Subcutaneous abdominal adipose tissue (tissue), 5 donors: ENCODE data around the gene PRTFDC1.

Source experiments
- H3K27ac ChIP-seq: one replicate; pipeline ENCODE4 v1.7.0; 2013; ENCODE audit warnings: low read depth, mild to moderate bottlenecking, inconsistent platforms, low read length, moderate library complexity
- H3K27me3 ChIP-seq, 5 donors: one replicate each; pipeline ENCODE4 v1.7.0; 2013; ENCODE audit warnings: low read length in 5 of 5, inconsistent platforms in 1 of 5; ENCODE audit not compliant: control insufficient read depth in 5 of 5, insufficient read depth in 4 of 5
- H3K36me3 ChIP-seq, 5 donors: one replicate each; pipeline ENCODE4 v1.7.0; 2013; ENCODE audit warnings: low read length in 5 of 5; ENCODE audit not compliant: control insufficient read depth in 5 of 5, insufficient read depth in 5 of 5
- H3K4me1 ChIP-seq, 5 donors: one replicate each; pipeline ENCODE4 v1.7.0; 2013; ENCODE audit warnings: low read length in 5 of 5, mild to moderate bottlenecking in 3 of 5, moderate library complexity in 1 of 5; ENCODE audit not compliant: control insufficient read depth in 5 of 5, insufficient read depth in 5 of 5
- H3K4me3 ChIP-seq, 5 donors: one replicate each; pipeline ENCODE4 v1.7.0; 2013; ENCODE audit warnings: low read length in 5 of 5, low read depth in 1 of 5
- H3K9ac ChIP-seq, 5 donors: one replicate each; pipeline ENCODE4 v1.7.0; 2013; ENCODE audit warnings: low read length in 5 of 5, mild to moderate bottlenecking in 4 of 5, moderate library complexity in 3 of 5
- H3K9me3 ChIP-seq, 5 donors: one replicate each; pipeline ENCODE4 v1.7.0; 2013; ENCODE audit warnings: low read length in 5 of 5; ENCODE audit not compliant: control insufficient read depth in 5 of 5
- donor health status: healthy.
- donor health status: healthy.
- donor health status: healthy.
- donor health status: healthy.
- donor health status: healthy.

PRTFDC1 gene

DNA sequence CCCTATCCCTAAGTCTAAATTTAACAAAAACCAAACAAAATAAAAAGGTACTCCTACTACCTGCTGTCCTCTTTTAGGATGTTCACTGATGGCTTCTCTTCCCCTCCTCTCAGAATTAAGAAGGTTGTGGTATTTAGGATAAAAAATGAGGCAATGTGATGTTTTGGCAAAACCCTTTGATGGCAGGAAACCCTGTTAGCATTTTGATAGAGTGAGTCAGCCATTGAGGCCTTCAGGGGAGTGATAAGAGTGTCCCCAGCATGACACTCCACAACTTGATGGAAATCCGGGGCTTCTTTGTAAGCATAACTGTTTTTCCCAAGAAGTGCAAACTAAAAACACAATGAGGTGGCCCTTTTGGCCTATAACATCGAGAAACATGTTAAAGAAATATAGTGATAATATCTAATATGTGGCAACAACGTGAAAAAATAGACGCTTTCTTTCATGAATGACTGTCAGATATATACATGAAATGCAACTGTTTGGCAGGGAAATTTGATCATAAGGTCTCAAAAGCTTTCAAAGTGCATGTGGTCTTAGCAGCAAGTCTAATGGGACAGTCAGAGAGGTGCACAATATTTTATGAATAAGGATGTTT, 55.0 kb downstream of the PRTFDC1 start:
- H3K27ac ChIP-seq: no peak overlapping the region
- peaks cover 4 to 17% (median 12%) of the 10 kb centered on the region in 5 donors for H3K4me1 ChIP-seq
- H3K4me3 ChIP-seq: no peak overlapping the region
- H3K27me3 ChIP-seq: no peaks in the 10 kb centered on the region
- H3K9me3 ChIP-seq: no peaks in the 10 kb centered on the region
- no peak overlapping the region for H3K9ac ChIP-seq
- no peaks in the 10 kb centered on the region for H3K36me3 ChIP-seq

DNA sequence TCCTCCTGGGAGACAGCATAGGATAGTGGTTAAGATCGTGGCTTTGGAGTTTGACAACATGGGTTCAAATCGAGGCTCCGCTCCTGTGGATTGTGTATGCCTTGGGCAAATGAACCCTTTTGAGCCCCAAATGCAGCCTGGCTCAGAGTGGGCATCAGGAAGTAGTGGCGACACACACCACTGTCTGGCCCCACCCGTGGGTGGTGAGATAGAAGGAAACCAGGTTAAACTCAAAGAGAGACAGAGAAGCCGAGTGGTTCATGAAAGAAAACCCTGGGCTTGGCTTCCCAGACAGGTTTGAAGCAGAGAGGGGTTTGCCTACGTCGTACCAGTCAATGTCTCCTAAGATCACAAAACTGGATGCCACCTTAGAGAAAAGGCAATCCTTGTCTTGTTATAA, 57.7 kb downstream of the PRTFDC1 start:
- no peak overlapping the region for H3K4me3 ChIP-seq
- no peaks in the 10 kb centered on the region for H3K27me3 ChIP-seq
- H3K9ac ChIP-seq: no peak overlapping the region
- no peak overlapping the region for H3K27ac ChIP-seq
- H3K9me3 ChIP-seq: no peaks in the 10 kb centered on the region
- H3K36me3 ChIP-seq: no peaks in the 10 kb centered on the region
- peaks cover 0 to 10% (median 6%) of the 10 kb centered on the region in 5 donors for H3K4me1 ChIP-seq

DNA sequence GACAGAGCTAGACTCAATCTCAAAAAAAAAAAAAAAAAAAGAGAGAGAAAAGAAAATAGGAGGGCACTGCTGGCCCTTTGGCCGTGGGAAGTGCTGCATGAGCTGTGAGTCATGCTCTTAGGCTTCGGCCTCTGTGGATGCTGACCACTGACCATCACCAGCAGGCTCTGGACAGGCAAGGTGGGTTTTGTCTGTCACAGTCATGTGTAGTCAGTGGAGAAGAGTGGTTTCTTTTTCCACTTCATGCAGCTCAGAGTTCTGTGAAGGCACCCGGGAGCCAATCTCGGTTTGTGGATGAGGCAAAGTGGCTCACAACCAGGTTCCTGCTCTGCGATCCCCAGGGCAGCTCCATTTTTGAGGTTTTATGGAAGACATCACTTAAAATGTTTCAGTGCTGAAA, 58.1 kb downstream of the PRTFDC1 start:
- H3K9me3 ChIP-seq: no peaks in the 10 kb centered on the region
- H3K4me3 ChIP-seq: no peak overlapping the region
- H3K4me1 ChIP-seq: peaks cover 0 to 13% (median 8%) of the 10 kb centered on the region in 5 donors
- H3K27me3 ChIP-seq: no peaks in the 10 kb centered on the region
- no peaks in the 10 kb centered on the region for H3K36me3 ChIP-seq
- no peak overlapping the region for H3K9ac ChIP-seq
- no peak overlapping the region for H3K27ac ChIP-seq

DNA sequence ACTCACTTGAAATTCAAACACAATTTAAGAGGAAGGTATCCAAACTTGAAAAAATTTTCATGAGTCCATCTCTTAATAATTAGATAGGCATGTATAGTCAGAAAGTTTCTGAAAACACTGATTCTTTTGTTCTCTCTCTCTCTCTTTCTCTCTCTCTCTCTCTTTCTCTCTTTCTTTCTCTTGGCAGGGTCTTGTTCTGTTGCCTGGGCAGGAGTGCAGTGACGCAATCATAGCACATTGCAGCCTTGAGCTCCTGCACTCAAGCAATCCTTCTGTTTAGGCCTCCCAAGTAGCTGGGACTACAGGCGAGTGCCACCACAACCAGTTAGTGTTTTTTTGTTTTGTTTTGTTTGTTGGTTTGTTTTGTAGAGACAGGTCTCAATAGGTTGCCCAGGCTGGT, 59.3 kb downstream of the PRTFDC1 start:
- Histone ChIP-seq H3K9ac (no peak overlapping the region), H3K9me3 (no peaks in the 10 kb centered on the region), H3K4me3 (no peak overlapping the region), H3K4me1 (peaks cover 0 to 13% (median 8%) of the 10 kb centered on the region in 5 donors), H3K36me3 (no peaks in the 10 kb centered on the region), H3K27ac (no peak overlapping the region), H3K27me3 (no peaks in the 10 kb centered on the region)

DNA sequence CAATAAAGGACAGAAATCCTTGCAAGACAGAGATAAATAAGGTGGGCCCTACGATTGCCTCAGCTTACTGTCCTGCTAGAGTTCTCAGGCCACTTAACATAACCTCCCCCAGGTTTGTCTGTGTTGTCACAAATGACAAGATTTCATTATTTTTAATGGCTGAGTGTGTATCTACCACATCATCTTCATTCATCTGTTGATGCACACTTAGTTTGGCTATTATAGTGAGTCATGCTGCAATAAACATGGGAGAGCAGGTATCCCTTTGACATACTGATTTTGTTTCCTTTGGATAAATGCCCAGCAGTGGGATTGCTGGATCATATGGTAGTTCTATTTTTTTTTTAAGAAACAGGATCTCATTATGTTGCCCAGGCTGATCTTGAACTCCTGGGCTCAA, 60.6 kb downstream of the PRTFDC1 start:
- H3K9me3 ChIP-seq: no peaks in the 10 kb centered on the region
- H3K27me3 ChIP-seq: no peaks in the 10 kb centered on the region
- no peak overlapping the region for H3K9ac ChIP-seq
- no peak overlapping the region for H3K27ac ChIP-seq
- H3K36me3 ChIP-seq: no peaks in the 10 kb centered on the region
- peaks cover 0 to 13% (median 8%) of the 10 kb centered on the region in 5 donors for H3K4me1 ChIP-seq
- no peak overlapping the region for H3K4me3 ChIP-seq

DNA sequence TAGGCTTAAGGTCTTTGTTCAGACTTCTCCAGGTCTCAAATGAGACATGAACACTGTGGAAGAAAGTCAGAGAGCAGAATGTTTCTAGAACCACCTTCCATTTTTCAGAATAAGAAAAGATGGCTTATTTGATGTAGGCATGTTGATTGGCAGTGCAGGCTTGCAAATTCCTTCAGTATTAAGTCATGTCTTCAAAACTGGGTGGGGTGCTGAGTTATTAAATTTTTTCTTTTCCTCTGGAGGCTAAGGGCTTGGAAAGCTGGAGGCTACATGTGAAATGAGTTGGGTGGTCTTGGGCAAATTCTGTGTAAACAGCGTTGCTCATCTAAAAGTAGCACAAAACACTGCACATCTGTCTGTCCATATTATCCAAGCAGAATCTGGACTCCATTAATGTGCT, 62.8 kb downstream of the PRTFDC1 start:
- H3K27ac ChIP-seq: no peak overlapping the region
- no peak overlapping the region for H3K4me3 ChIP-seq
- H3K9ac ChIP-seq: no peak overlapping the region
- peaks cover 0 to 13% (median 8%) of the 10 kb centered on the region in 5 donors for H3K4me1 ChIP-seq
- no peaks in the 10 kb centered on the region for H3K27me3 ChIP-seq
- H3K9me3 ChIP-seq: no peaks in the 10 kb centered on the region
- no peaks in the 10 kb centered on the region for H3K36me3 ChIP-seq

DNA sequence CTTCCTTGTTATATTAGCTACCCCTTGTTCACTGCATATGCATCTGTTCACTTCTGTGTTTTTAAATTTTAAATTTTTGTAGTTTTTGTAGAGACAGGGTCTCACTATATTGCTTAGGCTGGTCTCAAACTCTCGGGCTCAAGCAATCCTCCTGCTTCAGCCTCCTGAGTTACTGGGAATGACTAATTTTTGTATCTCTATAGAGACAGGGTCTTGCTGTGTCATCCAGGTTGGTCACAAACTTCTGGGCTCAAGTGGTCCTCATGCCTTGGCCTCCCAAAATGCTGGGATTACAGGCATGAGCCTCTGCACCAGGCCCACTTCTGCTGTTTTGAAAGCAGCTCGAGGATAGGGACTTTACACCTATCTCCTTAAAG, 64.6 kb downstream of the PRTFDC1 start:
- Histone ChIP-seq H3K27ac (no peak overlapping the region), H3K27me3 (no peaks in the 10 kb centered on the region), H3K4me3 (no peak overlapping the region), H3K4me1 (peaks cover 0 to 16% (median 8%) of the 10 kb centered on the region in 5 donors), H3K36me3 (no peaks in the 10 kb centered on the region), H3K9me3 (no peaks in the 10 kb centered on the region), H3K9ac (no peak overlapping the region)

DNA sequence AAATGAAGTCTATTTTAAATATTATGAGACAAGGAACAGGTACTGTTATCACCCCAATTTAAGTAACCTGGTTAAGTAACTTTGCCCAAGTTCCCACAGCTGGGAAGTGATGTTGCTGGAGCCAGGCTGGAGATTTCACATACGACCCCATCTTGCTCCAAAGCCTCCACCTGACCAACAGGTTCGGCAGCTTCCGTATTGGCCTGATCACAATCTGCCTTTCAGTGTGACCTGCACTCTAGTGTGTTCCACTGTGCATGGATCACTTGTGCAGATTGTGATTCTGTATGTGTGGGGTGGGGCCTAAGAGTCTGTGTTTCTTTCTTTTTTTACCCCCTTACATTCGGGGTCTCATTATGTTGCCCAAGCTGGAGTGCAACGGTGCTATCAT, 66.1 kb downstream of the PRTFDC1 start:
- Histone ChIP-seq H3K4me1 (peaks cover 0 to 16% (median 11%) of the 10 kb centered on the region in 5 donors), H3K27ac (no peak overlapping the region), H3K9me3 (no peaks in the 10 kb centered on the region), H3K4me3 (no peak overlapping the region), H3K9ac (no peak overlapping the region), H3K36me3 (no peaks in the 10 kb centered on the region), H3K27me3 (no peaks in the 10 kb centered on the region)

DNA sequence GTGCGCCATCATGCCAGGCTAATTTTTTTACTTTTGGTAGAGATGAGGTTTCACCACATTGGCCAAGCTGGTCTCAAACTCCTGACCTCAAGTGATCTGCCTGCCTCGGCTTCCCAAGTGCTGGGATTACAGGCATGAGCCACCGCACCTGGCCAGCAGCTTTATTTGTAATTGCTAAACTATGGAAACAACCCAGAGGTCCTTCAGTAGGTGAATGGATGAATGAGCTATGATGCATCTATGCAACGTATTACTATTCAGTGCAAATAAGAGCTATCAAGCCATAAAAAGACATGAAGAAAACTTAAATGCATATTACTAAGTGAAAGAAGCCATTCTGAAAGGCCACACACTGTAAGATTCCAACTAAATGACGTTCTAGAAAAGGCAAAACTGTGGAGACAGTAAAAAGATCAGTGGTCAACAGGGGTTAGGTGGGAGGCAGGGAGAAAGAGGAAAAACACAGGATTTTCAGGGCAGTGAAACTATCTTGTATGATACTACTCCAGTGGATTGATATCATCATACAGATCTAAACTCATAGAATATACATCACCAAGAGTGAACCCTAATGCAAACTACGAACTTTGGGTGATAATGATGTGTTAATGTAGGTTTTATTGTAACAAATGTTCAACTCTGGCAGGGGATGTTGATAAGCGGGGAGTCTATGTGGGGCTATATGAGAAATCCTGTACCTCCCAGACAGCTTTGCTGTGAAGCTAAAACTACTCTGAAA, 66.7 kb downstream of the PRTFDC1 start:
- no peak overlapping the region for H3K4me3 ChIP-seq
- H3K27me3 ChIP-seq: no peaks in the 10 kb centered on the region
- no peak overlapping the region for H3K9ac ChIP-seq
- no peak overlapping the region for H3K27ac ChIP-seq
- H3K9me3 ChIP-seq: no peaks in the 10 kb centered on the region
- H3K4me1 ChIP-seq: peaks cover 0 to 16% (median 11%) of the 10 kb centered on the region in 5 donors
- H3K36me3 ChIP-seq: no peaks in the 10 kb centered on the region

DNA sequence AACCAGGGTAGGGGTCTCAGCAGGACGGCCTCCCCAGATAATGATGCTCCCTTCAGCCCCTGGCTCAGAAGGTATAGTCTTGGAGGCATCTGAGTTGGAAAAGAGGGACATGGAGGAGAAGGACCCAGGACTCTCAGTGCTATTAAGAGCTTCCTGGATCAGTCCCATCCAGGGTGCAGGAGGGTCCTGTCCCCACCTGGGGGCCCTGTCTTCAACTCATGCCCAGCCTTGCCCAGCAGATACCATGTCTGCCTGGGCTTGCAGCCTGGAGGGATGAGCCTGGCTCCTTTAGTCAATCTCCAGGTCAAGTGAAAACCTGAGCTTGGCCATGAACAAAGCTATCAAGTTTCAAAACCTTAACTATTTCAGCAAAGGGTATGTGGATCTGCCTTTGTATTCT, 67.6 kb downstream of the PRTFDC1 start:
- Histone ChIP-seq H3K36me3 (no peaks in the 10 kb centered on the region), H3K4me3 (no peak overlapping the region), H3K27me3 (no peaks in the 10 kb centered on the region), H3K9me3 (no peaks in the 10 kb centered on the region), H3K9ac (no peak overlapping the region), H3K27ac (no peak overlapping the region), H3K4me1 (peaks cover 0 to 12% (median 5%) of the 10 kb centered on the region in 5 donors)
